OCI-LY3 (cell line): ENCODE results near the gene TSPYL2.
A peak's percentile ranks its signal among the peaks of the same experiment; 100 is the strongest.

Experiments
- H2AFZ ChIP-seq: fragments of 200-600, 300-600 bp; shearing (Covaris generic); 2 replicates; pipeline ENCODE4 v1.6.0; 2014; ENCODE audit warnings: antibody characterized with exemption, low read depth, low read length
- H3K27ac ChIP-seq: fragments of 200-600, 300-600 bp; sonication (generic); 2 replicates; pipeline ENCODE4 v1.5.1; 2014; ENCODE audit warnings: mild to moderate bottlenecking, low read length, moderate library complexity, mixed read lengths
- H3K27me3 ChIP-seq: fragments of 200-600, 300-600 bp; sonication (generic); 2 replicates; pipeline ENCODE4 v1.6.1; 2014; ENCODE audit warnings: low read depth, low read length, mixed read lengths
- H3K36me3 ChIP-seq: fragments of 200-600, 300-600 bp; sonication (generic); replicated peaks from 2 replicates; pipeline ENCODE3; 2014; ENCODE audit warnings: low read depth, low read length, mixed read lengths
- H3K4me1 ChIP-seq: fragments of 300-600, 200-600 bp; sonication (generic); 2 replicates; pipeline ENCODE4 v1.6.1; 2014; ENCODE audit warnings: low read length, mixed read lengths
- H3K4me2 ChIP-seq: fragments of 200-600, 300-600 bp; sonication (generic); 2 replicates; pipeline ENCODE4 v1.6.1; 2014; ENCODE audit warnings: low read length, mixed read lengths
- H3K4me3 ChIP-seq: fragments of 300-600, 200-600 bp; sonication (generic); 2 replicates; pipeline ENCODE4 v1.5.1; 2014; ENCODE audit warnings: antibody characterized with exemption, mild to moderate bottlenecking, low read length, moderate library complexity
- H3K79me2 ChIP-seq: fragments of 300-600, 200-600 bp; shearing (Covaris generic); 2 replicates; pipeline ENCODE4 v1.6.1; 2014; ENCODE audit warnings: mild to moderate bottlenecking, low read length, mixed read lengths
- H3K9ac ChIP-seq: fragments of 300-600, 200-600 bp; shearing (Covaris generic); 2 replicates; pipeline ENCODE4 v1.6.0; 2014; ENCODE audit warnings: mild to moderate bottlenecking, low read length, moderate library complexity
- H3K9me3 ChIP-seq: fragments of 200-600, 300-600 bp; shearing (Covaris generic); 2 replicates; pipeline ENCODE4 v1.6.1; 2014; ENCODE audit warnings: low read length, mixed read lengths; ENCODE audit not compliant: insufficient read depth
- H4K20me1 ChIP-seq: fragments of 200-600, 300-600 bp; sonication (generic); 2 replicates; pipeline ENCODE4 v1.6.1; 2016; ENCODE audit warnings: low read length, mixed read lengths; ENCODE audit not compliant: insufficient read depth
- CTCF ChIP-seq: fragments of 200-600, 300-600 bp; sonication (generic); IDR thresholded peaks from 2 replicates; pipeline ENCODE4 v1.5.1; 2014; ENCODE audit warnings: antibody characterized with exemption, low read length, low read depth
- EZH2phosphoT487 ChIP-seq: fragments of 200-600 bp; shearing (Covaris generic); IDR thresholded peaks from 2 replicates; pipeline ENCODE4 v1.6.1; 2018; ENCODE audit warnings: antibody characterized with exemption, mixed run types, low read depth

The TSPYL2 gene

GRCh38 chrX:53116101-53116500 lies 33.9 kb downstream of the TSPYL2 start:
- H3K9ac ChIP-seq: no peak overlapping the region
- H4K20me1 ChIP-seq: 0 out of 2 replicates have a peak, but pooled peaks cover 6% of the 10 kb centered on the region
- H3K27me3 ChIP-seq: no peaks in the 10 kb centered on the region
- no peaks in the 10 kb centered on the region for H3K36me3 ChIP-seq
- peaks cover 15% of the 10 kb centered on the region for H3K4me1 ChIP-seq
- no peak overlapping the region for H2AFZ ChIP-seq
- TF ChIP-seq EZH2phosphoT487 (no peak), CTCF (no peak)
- peak overlapping the region; percentile 4; the same call in 1 of the 2 replicates for H3K27ac ChIP-seq
- H3K79me2 ChIP-seq: no peaks in the 10 kb centered on the region
- H3K4me2 ChIP-seq: no peak overlapping the region
- no peaks in the 10 kb centered on the region for H3K9me3 ChIP-seq
- no peak overlapping the region for H3K4me3 ChIP-seq

DNA sequence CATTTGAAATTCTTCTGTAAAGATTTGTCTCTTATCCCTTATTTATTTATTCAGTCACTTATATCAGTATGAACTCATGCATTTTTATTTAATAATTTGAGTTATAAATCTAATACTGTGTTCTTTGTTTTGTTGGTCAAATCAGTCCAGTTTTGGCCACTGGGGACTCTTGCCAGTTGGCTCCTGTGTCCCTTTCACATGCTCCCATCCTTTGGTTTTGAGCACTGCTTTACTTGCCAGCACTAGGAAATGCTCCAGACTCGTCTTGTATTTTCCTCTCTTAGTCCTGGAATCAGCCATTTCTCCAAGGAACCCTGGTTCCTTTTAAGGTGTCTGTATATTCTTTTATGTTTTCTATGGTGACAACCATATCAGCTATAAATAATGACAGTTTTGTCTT lies 39.8 kb downstream of the TSPYL2 start:
- H2AFZ ChIP-seq: no peak overlapping the region
- H3K36me3 ChIP-seq: peaks cover 3% of the 10 kb centered on the region
- no peaks in the 10 kb centered on the region for H3K4me1 ChIP-seq
- H3K79me2 ChIP-seq: no peaks in the 10 kb centered on the region; the same call in 1 of the 2 replicates
- no peak overlapping the region for H3K4me3 ChIP-seq
- no peak overlapping the region for H3K9ac ChIP-seq
- no peak overlapping the region for H3K27ac ChIP-seq
- no peaks in the 10 kb centered on the region for H3K27me3 ChIP-seq
- H3K4me2 ChIP-seq: no peak overlapping the region
- H4K20me1 ChIP-seq: no peaks in the 10 kb centered on the region
- no peak for TF ChIP-seq EZH2phosphoT487
- TF ChIP-seq CTCF: no peak
- no peaks in the 10 kb centered on the region for H3K9me3 ChIP-seq

GRCh38 chrX:53125506-53125905 lies 43.3 kb downstream of the TSPYL2 start:
- Histone ChIP-seq H3K4me3 (no peak overlapping the region), H3K4me1 (no peaks in the 10 kb centered on the region), H3K79me2 (no peaks in the 10 kb centered on the region; the same call in 1 of the 2 replicates), H3K4me2 (no peak overlapping the region), H4K20me1 (no peaks in the 10 kb centered on the region), H3K27me3 (no peaks in the 10 kb centered on the region), H2AFZ (no peak overlapping the region), H3K36me3 (peaks cover 3% of the 10 kb centered on the region), H3K9me3 (no peaks in the 10 kb centered on the region), H3K27ac (no peak overlapping the region), H3K9ac (no peak overlapping the region)
- TF ChIP-seq CTCF: no peak
- no peak for TF ChIP-seq EZH2phosphoT487

GRCh38 chrX:53126377-53126776 lies 44.2 kb downstream of the TSPYL2 start:
- no peaks in the 10 kb centered on the region for H3K9me3 ChIP-seq
- TF ChIP-seq CTCF (no peak), EZH2phosphoT487 (no peak)
- H3K9ac ChIP-seq: no peak overlapping the region
- no peak overlapping the region for H2AFZ ChIP-seq
- H3K27ac ChIP-seq: no peak overlapping the region
- no peak overlapping the region for H3K4me2 ChIP-seq
- no peaks in the 10 kb centered on the region; the same call in 1 of the 2 replicates for H3K79me2 ChIP-seq
- H4K20me1 ChIP-seq: no peaks in the 10 kb centered on the region
- H3K4me3 ChIP-seq: no peak overlapping the region
- no peaks in the 10 kb centered on the region for H3K27me3 ChIP-seq
- no peaks in the 10 kb centered on the region for H3K4me1 ChIP-seq
- peaks cover 3% of the 10 kb centered on the region for H3K36me3 ChIP-seq
